GM08714 (cell line): ENCODE measurements around the gene PRMT3.

Experiments used
- H3K4me3 ChIP-seq: fragments of 200-500 bp; sonication (Bioruptor generic); 2 replicates; pipeline ENCODE4 v1.5.1; 2014; ENCODE audit warnings: mild to moderate bottlenecking, low read length, inconsistent platforms
- ZNF274 ChIP-seq: IDR thresholded peaks from 2 replicates; pipeline ENCODE4 v1.6.1; 2012; ENCODE audit warnings: mild to moderate bottlenecking, low read depth, low read length

Gene PRMT3

GRCh38 chr11:20407344-20407743 is 19.8 kb downstream of the PRMT3 start:
- TF ChIP-seq ZNF274: no peak

GRCh38 chr11:20415432-20415831 is 27.9 kb downstream of the PRMT3 start:
- no peak for TF ChIP-seq ZNF274
- no peak overlapping the region for H3K4me3 ChIP-seq

More at GRCh38 chr11:20407344-20407743, 19.8 kb downstream of the PRMT3 start:
- H3K4me3 ChIP-seq: no peak overlapping the region

GRCh38 chr11:20417771-20418170 is 30.3 kb downstream of the PRMT3 start:
- no peak for TF ChIP-seq ZNF274

GRCh38 chr11:20421946-20422345 is 34.4 kb downstream of the PRMT3 start:
- no peak overlapping the region for H3K4me3 ChIP-seq
- no peak for TF ChIP-seq ZNF274

More at GRCh38 chr11:20417771-20418170, 30.3 kb downstream of the PRMT3 start:
- no peak overlapping the region for H3K4me3 ChIP-seq

GRCh38 chr11:20429216-20429615 is 41.7 kb downstream of the PRMT3 start:
- no peak overlapping the region for H3K4me3 ChIP-seq
- no peak for TF ChIP-seq ZNF274

GRCh38 chr11:20438637-20439036 is 51.1 kb downstream of the PRMT3 start:
- TF ChIP-seq ZNF274: no peak
- no peak overlapping the region for H3K4me3 ChIP-seq

GRCh38 chr11:20443596-20443995 is 56.1 kb downstream of the PRMT3 start:
- TF ChIP-seq ZNF274: no peak

GRCh38 chr11:20444535-20444934 is 57.0 kb downstream of the PRMT3 start:
- TF ChIP-seq ZNF274: no peak
- no peak overlapping the region for H3K4me3 ChIP-seq

More at GRCh38 chr11:20443596-20443995, 56.1 kb downstream of the PRMT3 start:
- H3K4me3 ChIP-seq: no peak overlapping the region

GRCh38 chr11:20448834-20449233 is 61.3 kb downstream of the PRMT3 start:
- no peak for TF ChIP-seq ZNF274
- H3K4me3 ChIP-seq: no peak overlapping the region

GRCh38 chr11:20450829-20451228 is 63.3 kb downstream of the PRMT3 start:
- H3K4me3 ChIP-seq: no peak overlapping the region
- no peak for TF ChIP-seq ZNF274

GRCh38 chr11:20451568-20451967 is 64.1 kb downstream of the PRMT3 start:
- TF ChIP-seq ZNF274: no peak
- no peak overlapping the region for H3K4me3 ChIP-seq

GRCh38 chr11:20452585-20452984 is 65.1 kb downstream of the PRMT3 start:
- no peak overlapping the region for H3K4me3 ChIP-seq
- TF ChIP-seq ZNF274: no peak

- no peak for TF ChIP-seq ZNF274
Measured at GRCh38 chr11:20453657-20454316, 66.3 kb downstream of the PRMT3 start.

GRCh38 chr11:20457001-20457799 is 69.7 kb downstream of the PRMT3 start:
- TF ChIP-seq ZNF274: no peak
- H3K4me3 ChIP-seq: no peak overlapping the region

More at GRCh38 chr11:20453657-20454316, 66.3 kb downstream of the PRMT3 start:
- H3K4me3 ChIP-seq: no peak overlapping the region
